ENCODE data around the gene DHRSX.
"Not testable (repeated sequence)": the region's sequence is repeated elsewhere in the genome, so short reads cannot be mapped to it uniquely, and the experiment has no call there.

The DHRSX gene

GRCh38 chrX:2492531-2493218 lies 8.1 kb downstream of the DHRSX start:
- DNase-seq: no peak

GRCh38 chrX:2490634-2491033 lies 10.1 kb downstream of the DHRSX start:
- DNase-seq: no peak

- DNase-seq: no peak
These were observed 11.0 kb downstream of the DHRSX start for GRCh38 chrX:2489446-2490445.

GRCh38 chrX:2488621-2489285 lies 12.0 kb downstream of the DHRSX start:
- no peak for DNase-seq

- no peak for DNase-seq
These were observed 13.4 kb downstream of the DHRSX start for GRCh38 chrX:2487366-2487765.

- no peak for DNase-seq
These were observed 14.2 kb downstream of the DHRSX start for GRCh38 chrX:2486476-2487133.

- DNase-seq: no peak
These were observed 14.9 kb downstream of the DHRSX start for GRCh38 chrX:2485789-2486345.

GRCh38 chrX:2484721-2485648 lies 15.8 kb downstream of the DHRSX start:
- DNase-seq: no peak

GRCh38 chrX:2484256-2484655 lies 16.5 kb downstream of the DHRSX start:
- DNase-seq: no peak

- DNase-seq: no peak
These were observed 17.2 kb downstream of the DHRSX start for GRCh38 chrX:2483398-2484060.

- not testable (repeated sequence) for DNase-seq
These were observed 19.2 kb downstream of the DHRSX start for GRCh38 chrX:2481597-2481996.

- DNase-seq: not testable (repeated sequence)
These were observed 20.8 kb downstream of the DHRSX start for GRCh38 chrX:2479982-2480381.

GRCh38 chrX:2479420-2479780 lies 21.4 kb downstream of the DHRSX start:
- DNase-seq: no peak

GRCh38 chrX:2478546-2479419 lies 22.0 kb downstream of the DHRSX start:
- DNase-seq: no peak

- not testable (repeated sequence) for DNase-seq
These were observed 23.5 kb downstream of the DHRSX start for GRCh38 chrX:2477313-2477712.

- no peak for DNase-seq
These were observed 25.6 kb downstream of the DHRSX start for GRCh38 chrX:2474963-2475726.

- DNase-seq: no peak
These were observed 26.4 kb downstream of the DHRSX start for GRCh38 chrX:2474280-2474962.

GRCh38 chrX:2473064-2473463 lies 27.7 kb downstream of the DHRSX start:
- not testable (repeated sequence) for DNase-seq

All from activated CD4-positive, alpha-beta T cell treated with anti-CD3 and anti-CD28 coated beads, Interleukin-2, amount 50 U/mL, for 16 hours (primary cell).